HEK293T (cell line): ENCODE data around the gene FST.

Experiments used
- ARNT ChIP-seq: fragments of 450-650 bp; IDR thresholded peaks from 2 replicates; pipeline ENCODE4 v1.6.1; 2017; ENCODE audit warnings: mild to moderate bottlenecking
- BHLHE40 ChIP-seq: fragments of 450-650 bp; IDR thresholded peaks from 2 replicates; pipeline ENCODE4 v1.6.1; 2016; ENCODE audit warnings: mild to moderate bottlenecking, moderate library complexity, borderline replicate concordance
- CTBP1 ChIP-seq: fragments of 450-650 bp; IDR thresholded peaks from 2 replicates; pipeline ENCODE4 v1.6.1; 2016; ENCODE audit warnings: borderline replicate concordance
- ELF4 ChIP-seq: fragments of 450-650 bp; IDR thresholded peaks from 2 replicates; pipeline ENCODE4 v1.6.1; 2017; ENCODE audit warnings: antibody characterized with exemption
- FOXK2 ChIP-seq: fragments of 450-650 bp; IDR thresholded peaks from 2 replicates; pipeline ENCODE4 v1.6.1; 2016; ENCODE audit warnings: mild to moderate bottlenecking
- HDGF ChIP-seq: fragments of 450-650 bp; IDR thresholded peaks from 2 replicates; pipeline ENCODE4 v1.6.1; 2017; ENCODE audit warnings: antibody characterized with exemption, borderline replicate concordance
- LEF1 ChIP-seq: fragments of 450-650 bp; IDR thresholded peaks from 2 replicates; pipeline ENCODE4 v1.6.1; 2017; ENCODE audit warnings: mild to moderate bottlenecking, borderline replicate concordance
- NFRKB ChIP-seq: fragments of 450-650 bp; IDR thresholded peaks from 2 replicates; pipeline ENCODE4 v1.6.1; 2016; ENCODE audit warnings: mild to moderate bottlenecking, moderate library complexity
- SUZ12 ChIP-seq: fragments of 450-650 bp; IDR thresholded peaks from 2 replicates; pipeline ENCODE4 v1.6.1; 2016; ENCODE audit warnings: mild to moderate bottlenecking
- TARDBP ChIP-seq: fragments of 450-650 bp; IDR thresholded peaks from 2 replicates; pipeline ENCODE4 v1.6.1; 2016
- ZNF384 ChIP-seq: fragments of 450-650 bp; IDR thresholded peaks from 2 replicates; pipeline ENCODE4 v1.6.1; 2016

- TF ChIP-seq CTBP1 (no peak), ELF4 (no peak), FOXK2 (no peak), ARNT (no peak), HDGF (no peak), TARDBP (no peak), BHLHE40 (no peak), ZNF384 (no peak), LEF1 (no peak), NFRKB (no peak), SUZ12 (no peak)
These were observed 10.3 kb upstream of the FST start for GRCh38 chr5:53469946-53470687.
